Measurements from ENCODE around the gene KRTAP3-3.

KRTAP3-3 gene

DNA sequence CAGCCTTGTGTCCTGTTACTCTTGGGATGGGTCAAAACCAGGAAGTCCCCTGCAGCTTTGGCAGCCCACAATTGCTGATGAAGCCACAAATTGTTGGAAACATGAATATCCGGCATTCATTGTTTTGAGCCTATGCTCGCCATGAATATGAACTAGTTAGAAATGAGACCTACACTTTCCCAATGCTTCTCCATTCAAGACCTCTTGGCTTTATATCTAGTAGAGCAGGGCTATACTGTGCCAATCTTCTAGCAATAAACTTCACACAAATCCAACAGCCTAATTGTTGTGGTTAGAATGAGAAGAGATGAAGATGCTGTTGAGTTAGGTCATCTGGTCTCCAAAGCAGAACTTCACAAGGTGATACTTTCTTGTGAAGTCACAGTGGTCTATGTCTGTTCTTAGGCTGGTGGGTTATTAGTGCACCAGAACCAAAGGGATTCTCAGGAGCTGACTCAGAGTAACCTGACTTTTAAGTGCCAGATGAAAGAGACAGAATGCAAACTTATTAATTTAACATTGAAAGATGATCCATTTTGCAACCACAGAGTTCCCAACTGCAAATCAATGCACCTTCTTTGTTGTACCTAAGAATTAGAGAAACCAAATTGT is 42.8 kb downstream of the KRTAP3-3 start:
- TF ChIP-seq, protein P1, sequence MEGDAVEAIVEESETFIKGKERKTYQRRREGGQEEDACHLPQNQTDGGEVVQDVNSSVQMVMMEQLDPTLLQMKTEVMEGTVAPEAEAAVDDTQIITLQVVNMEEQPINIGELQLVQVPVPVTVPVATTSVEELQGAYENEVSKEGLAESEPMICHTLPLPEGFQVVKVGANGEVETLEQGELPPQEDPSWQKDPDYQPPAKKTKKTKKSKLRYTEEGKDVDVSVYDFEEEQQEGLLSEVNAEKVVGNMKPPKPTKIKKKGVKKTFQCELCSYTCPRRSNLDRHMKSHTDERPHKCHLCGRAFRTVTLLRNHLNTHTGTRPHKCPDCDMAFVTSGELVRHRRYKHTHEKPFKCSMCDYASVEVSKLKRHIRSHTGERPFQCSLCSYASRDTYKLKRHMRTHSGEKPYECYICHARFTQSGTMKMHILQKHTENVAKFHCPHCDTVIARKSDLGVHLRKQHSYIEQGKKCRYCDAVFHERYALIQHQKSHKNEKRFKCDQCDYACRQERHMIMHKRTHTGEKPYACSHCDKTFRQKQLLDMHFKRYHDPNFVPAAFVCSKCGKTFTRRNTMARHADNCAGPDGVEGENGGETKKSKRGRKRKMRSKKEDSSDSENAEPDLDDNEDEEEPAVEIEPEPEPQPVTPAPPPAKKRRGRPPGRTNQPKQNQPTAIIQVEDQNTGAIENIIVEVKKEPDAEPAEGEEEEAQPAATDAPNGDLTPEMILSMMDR (IDR thresholded peaks at IDR 0.05; ENCODE audit: extremely low read depth, missing control alignments): no peak
- DNase-seq (ENCODE audit: low spot score): no peak

DNA sequence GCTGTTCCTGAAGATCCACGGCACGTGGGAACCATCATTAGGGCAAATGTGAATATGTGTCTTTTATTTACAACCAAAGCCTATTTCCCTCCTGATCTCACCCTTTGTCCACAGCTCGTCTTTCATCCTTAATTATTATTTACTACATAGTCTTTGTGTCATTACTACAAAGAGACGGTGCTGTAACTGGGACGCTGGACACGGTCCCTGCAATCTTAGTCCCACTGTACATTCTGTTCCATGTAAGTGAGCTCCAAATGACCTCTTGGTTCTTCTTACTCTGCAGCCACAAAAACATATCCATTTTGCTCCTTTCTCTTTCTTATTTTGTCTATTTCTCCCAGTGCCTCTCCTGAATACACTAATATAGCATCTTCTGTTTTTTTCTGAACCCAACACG is 43.8 kb downstream of the KRTAP3-3 start:
- TF ChIP-seq, protein P1 (IDR thresholded peaks at IDR 0.05; ENCODE audit: extremely low read depth, missing control alignments): no peak
- DNase-seq (ENCODE audit: low spot score): no peak

DNA sequence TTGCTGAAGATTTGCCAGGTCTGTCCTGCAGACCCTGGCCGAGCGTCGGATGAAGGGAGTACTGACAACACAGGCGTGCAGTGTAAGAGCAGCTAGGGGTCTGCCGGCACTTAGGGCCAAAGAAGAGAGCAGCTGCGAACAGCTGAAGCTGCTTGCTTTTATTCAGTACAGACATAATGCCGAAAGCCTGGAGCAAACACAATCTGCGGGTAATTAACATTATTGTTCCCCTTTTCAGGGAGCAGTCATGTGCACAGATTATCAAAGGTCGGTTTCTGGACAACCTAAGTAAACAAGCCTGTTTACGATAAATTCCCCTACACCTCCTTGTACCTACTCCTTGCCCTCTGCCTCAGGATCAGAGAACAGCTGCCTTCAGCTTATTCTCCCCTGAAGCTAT is 44.5 kb downstream of the KRTAP3-3 start:
- TF ChIP-seq, protein P1 (IDR thresholded peaks at IDR 0.05; ENCODE audit: extremely low read depth, missing control alignments): no peak
- DNase-seq (ENCODE audit: low spot score): no peak

DNA sequence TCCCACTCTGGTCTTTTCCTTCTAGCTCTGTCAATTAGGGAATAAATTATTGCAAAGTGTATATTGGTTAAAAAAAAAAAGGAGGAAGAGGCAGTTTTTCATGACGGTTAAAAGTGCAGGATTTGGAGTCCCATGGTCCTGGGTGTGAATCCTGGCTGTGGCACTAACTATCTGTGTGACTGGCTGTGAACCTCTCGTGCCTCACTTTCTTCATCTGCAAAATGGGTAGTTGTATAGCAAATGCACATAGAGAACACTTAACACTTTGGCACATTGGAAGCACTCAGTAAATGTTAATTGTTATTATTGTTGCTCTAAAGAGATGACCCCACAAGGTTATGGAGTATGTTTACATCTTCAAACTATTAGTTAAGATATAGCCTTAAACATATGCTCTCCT is 46.0 kb downstream of the KRTAP3-3 start:
- no peak for DNase-seq (ENCODE audit: low spot score)
- TF ChIP-seq, protein P1 (IDR thresholded peaks at IDR 0.05; ENCODE audit: extremely low read depth, missing control alignments): no peak

DNA sequence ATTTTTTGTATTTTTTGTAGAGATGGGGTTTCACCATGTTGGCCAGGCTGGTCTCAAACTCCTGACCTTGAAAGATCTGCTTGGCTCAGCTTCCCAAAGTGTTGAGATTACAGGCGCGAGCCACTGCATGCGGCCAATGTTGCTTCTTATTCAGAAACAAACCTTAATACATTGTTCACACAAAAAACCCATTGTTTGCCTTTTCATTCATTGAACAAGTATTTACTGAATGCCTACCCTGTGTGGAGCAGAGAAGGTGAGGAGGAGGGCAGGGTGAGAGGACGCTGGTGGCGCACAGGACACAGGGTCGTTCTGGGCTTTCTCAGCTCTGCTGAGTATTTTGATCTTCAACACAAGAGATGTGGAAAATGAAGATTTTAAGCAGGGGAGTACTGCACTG is 48.5 kb downstream of the KRTAP3-3 start:
- DNase-seq (ENCODE audit: low spot score): no peak
- TF ChIP-seq, protein P1 (IDR thresholded peaks at IDR 0.05; ENCODE audit: extremely low read depth, missing control alignments): no peak

DNA sequence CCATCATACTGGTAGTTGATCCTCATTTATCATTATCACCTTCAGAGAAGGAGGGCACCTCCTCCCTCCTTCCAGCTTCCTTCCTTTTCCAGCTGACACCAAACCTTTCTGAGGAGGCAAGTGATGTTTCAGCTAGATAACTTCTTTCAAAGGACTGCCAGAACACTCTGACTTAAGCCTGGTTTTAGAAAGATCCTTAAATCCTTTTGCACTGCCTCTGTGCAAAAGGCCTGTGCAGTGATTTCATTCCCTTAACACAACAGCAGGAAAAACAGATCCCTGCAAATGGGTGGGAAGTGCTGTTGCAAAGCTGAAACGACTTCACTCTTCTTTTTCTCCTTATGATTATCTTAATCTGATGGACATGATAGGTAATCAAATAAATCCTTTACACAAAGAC is 49.4 kb downstream of the KRTAP3-3 start:
- DNase-seq (ENCODE audit: low spot score): no peak
- TF ChIP-seq, protein P1 (IDR thresholded peaks at IDR 0.05; ENCODE audit: extremely low read depth, missing control alignments): no peak

Data from GM20000 (cell line).